Measurements from ENCODE around the gene B3GALT6. TPM values are rescaled to one million over a fixed set of nuclear protein-coding genes. Genes with fewer than 3 reads are reported as not detected.
A peak's percentile ranks its signal among the peaks of the same experiment; 100 is the strongest.

Gene B3GALT6
- total RNA-seq, 1 experiment from 2014 or later, result 27.1 TPM

GRCh38 chr1:1256956-1257871 is 25.2 kb downstream of the B3GALT6 start:
- Histone ChIP-seq H2BK120ac (ENCODE audit: low read depth, low read length, poor library complexity, severe bottlenecking) (no peak overlapping the region), H4K8ac (replicated peaks; ENCODE audit: insufficient read length, low read depth, low read length) (no peak overlapping the region), H3K4me2 (ENCODE audit: insufficient read depth, insufficient read length, low read length) (no peak overlapping the region), H3K79me2 (ENCODE audit: insufficient read depth, low read length) (no peaks in the 10 kb centered on the region), H3K4me1 (ENCODE audit: insufficient read depth, low read length) (no peaks in the 10 kb centered on the region), H3K14ac (ENCODE audit: insufficient read depth, low read length) (no peak overlapping the region), H3K56ac (ENCODE audit: insufficient read length, low read depth, low read length) (no peak overlapping the region), H3K27ac (ENCODE audit: insufficient read length, low read depth, low read length) (no peak overlapping the region), H3K27me3 (ENCODE audit: insufficient read depth, low read length) (no peaks in the 10 kb centered on the region), H2BK15ac (ENCODE audit: low read depth, low read length) (no peak overlapping the region), H3K9me3 (ENCODE audit: control insufficient read depth, low read depth, low read length) (no peaks in the 10 kb centered on the region), H4K20me1 (ENCODE audit: control insufficient read depth, insufficient read depth, insufficient read length) (no peaks in the 10 kb centered on the region), H2BK5ac (ENCODE audit: insufficient read length, low read length) (no peak overlapping the region), H2BK20ac (ENCODE audit: low read depth, low read length, poor library complexity, severe bottlenecking) (no peak overlapping the region), H3T11ph (ENCODE audit: low read length) (no peak overlapping the region), H3K4ac (ENCODE audit: low read depth, low read length) (no peak overlapping the region), H3K23me2 (ENCODE audit: insufficient read length, low read depth, low read length, poor library complexity, severe bottlenecking) (no peaks in the 10 kb centered on the region), H3K23ac (ENCODE audit: insufficient read length, low read depth, low read length) (no peak overlapping the region), H3K79me1 (ENCODE audit: insufficient read depth, low read depth, low read length, poor library complexity, severe bottlenecking) (no peaks in the 10 kb centered on the region), H2AK5ac (ENCODE audit: insufficient read length, low read length) (no peak overlapping the region), H2AFZ (ENCODE audit: low read length) (no peak overlapping the region), H3K9ac (ENCODE audit: extremely low read depth, insufficient read length, low read length) (no peak overlapping the region), H3K18ac (ENCODE audit: insufficient read length, low read depth, low read length) (no peak overlapping the region), H4K5ac (ENCODE audit: insufficient read length, low read depth, low read length) (no peak overlapping the region), H4K91ac (ENCODE audit: insufficient read length, low read depth, low read length) (no peak overlapping the region), H2BK12ac (ENCODE audit: insufficient read length, low read depth, low read length) (no peak overlapping the region)
- no peak for DNase-seq
- Mint-ChIP-seq H3K4me1 (peaks cover 14 to 27% of the 10 kb centered on the region in 2 experiments), H3K36me3 (ENCODE audit: insufficient read depth in 1 of 3, low read depth in 3 of 3) (peaks cover 29 to 84% (median 70%) of the 10 kb centered on the region in 3 experiments; a peak in 6 of 7 replicates), H3K9me3 (no peaks in the 10 kb centered on the region; a peak in 2 of 5 replicates), H3K27ac (peak overlapping the region; percentile 63 to 91 (median 89); a peak in 5 of 7 replicates), H3K27me3 (ENCODE audit: low read depth) (peaks cover 3% of the 10 kb centered on the region; the same call in 1 of the 2 replicates), H3K4me3 (peak overlapping the region; percentile 10 to 38; a peak in 3 of 5 replicates)
- TF ChIP-seq, protein P1, sequence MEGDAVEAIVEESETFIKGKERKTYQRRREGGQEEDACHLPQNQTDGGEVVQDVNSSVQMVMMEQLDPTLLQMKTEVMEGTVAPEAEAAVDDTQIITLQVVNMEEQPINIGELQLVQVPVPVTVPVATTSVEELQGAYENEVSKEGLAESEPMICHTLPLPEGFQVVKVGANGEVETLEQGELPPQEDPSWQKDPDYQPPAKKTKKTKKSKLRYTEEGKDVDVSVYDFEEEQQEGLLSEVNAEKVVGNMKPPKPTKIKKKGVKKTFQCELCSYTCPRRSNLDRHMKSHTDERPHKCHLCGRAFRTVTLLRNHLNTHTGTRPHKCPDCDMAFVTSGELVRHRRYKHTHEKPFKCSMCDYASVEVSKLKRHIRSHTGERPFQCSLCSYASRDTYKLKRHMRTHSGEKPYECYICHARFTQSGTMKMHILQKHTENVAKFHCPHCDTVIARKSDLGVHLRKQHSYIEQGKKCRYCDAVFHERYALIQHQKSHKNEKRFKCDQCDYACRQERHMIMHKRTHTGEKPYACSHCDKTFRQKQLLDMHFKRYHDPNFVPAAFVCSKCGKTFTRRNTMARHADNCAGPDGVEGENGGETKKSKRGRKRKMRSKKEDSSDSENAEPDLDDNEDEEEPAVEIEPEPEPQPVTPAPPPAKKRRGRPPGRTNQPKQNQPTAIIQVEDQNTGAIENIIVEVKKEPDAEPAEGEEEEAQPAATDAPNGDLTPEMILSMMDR (conservative IDR thresholded peaks at IDR 0.05), result no peak
- WGBS (ENCODE audit: extremely low coverage, insufficient read length, low lambda C conversion rate), result no CpG with 5 or more reads among the region's 31 CpGs

Data from H9 (cell line).